Pancreas (tissue), 10 donors: ENCODE data around the gene HIPK4. TPM values are rescaled to one million over a fixed set of nuclear protein-coding genes. Genes with fewer than 3 reads are reported as not detected.

Experiments used
- ATAC-seq, 4 donors: fragments of 200-7000 bp; cut with Tn5 transposase; one replicate each; pipeline versions ENCODE4 v1.8.0 to v1.9.1; 2020; ENCODE audit warnings: mild to moderate bottlenecking in 4 of 4, moderate library complexity in 4 of 4
- DNase-seq, 6 donors: peaks; one replicate each; pipeline ENCODE4 v3.0.0-alpha.2; 2020
- FAIRE-seq: peaks from 2 replicates; lab custom pipeline; 2012; peaks lifted over from hg19 to GRCh38; lab: Jason Lieb, UNC
- H3K27ac ChIP-seq, 4 donors: fragments of 200-600 bp; sonication (generic); 1 replicate in 3 of 4; 2 replicates in 1 of 4; pipeline versions ENCODE4 v1.5.0 to v1.8.0; 2020
- H3K27me3 ChIP-seq, 4 donors: fragments of 200-600 bp; one replicate each; pipeline ENCODE4 v1.8.0; 2021
- H3K36me3 ChIP-seq, 3 donors: fragments of 200-600 bp; sonication (generic) in 1 of 3; one replicate each; pipeline versions ENCODE4 v1.5.0 to v1.8.0; 2020 to 2021
- H3K4me1 ChIP-seq, 3 donors: fragments of 200-600 bp; one replicate each; pipeline ENCODE4 v1.8.0; 2021
- H3K4me3 ChIP-seq, 4 donors: fragments of 200-600 bp; sonication (generic) in 2 of 4; one replicate each; pipeline versions ENCODE4 v1.5.0 to v1.8.0; 2020 to 2021
- H3K9me3 ChIP-seq, 4 donors: fragments of 200-600 bp; one replicate each; pipeline ENCODE4 v1.8.0; 2021
- CTCF ChIP-seq, 4 donors: fragments of 200-600 bp; sonication (generic) in 3 of 4; IDR thresholded peaks; one replicate each; pipeline versions ENCODE4 v1.5.0 to v1.8.0; 2021; ENCODE audit warnings: antibody characterized with exemption in 4 of 4
- WGBS, 2 donors: extraction: QIAGEN DNeasy Blood & Tissue Kit; methylation state at CpG; one replicate each; pipeline ENCODE4 v1.1.7; 2013; 5-methylcytosine and 5-hydroxymethylcytosine counted together
- intact Hi-C, 3 donors: fragments of 100-400 bp; cut with DNase I; formaldehyde crosslinking; loops; one replicate each; pipeline versions ENCODE4 v1.11.1 to v1.14.2; 2022
- polyA plus RNA-seq, 2 donors: library from polyadenylated mRNA; stranded (reverse); fragments of 200-250 nt; gene quantifications; one replicate each; pipeline ENCODE4 v1.2.3, GENCODE V29; 2013
- total RNA-seq, 6 donors: library from RNA; stranded (reverse); fragmentation: NEBNext Ultra II Directional in 4 of 6; extraction: Animal tissue kit (Norgen Biotek cat#: 25700) in 4 of 6; gene quantifications; one replicate each; pipeline versions ENCODE4 v1.2.1 to v1.2.4, GENCODE V29; 2021 to 2023
- donor health status: healthy with polysubstance abuse.
- donor health status: DM: no; HTN: no; CAD: no; lungs with moderate emphysema.
- donor health status: DM: no; HTN: no; CAD: no.
- donor health status: control.
- donor health status: control.
- donor health status: Bipolar disorder and iron deficiency.
- donor health status: DM: yes; HTN: yes; CAD: no.
- donor health status: DM: no; HTN: no; CAD: no.
- donor health status: DM: no; HTN: no; CAD: no.
- donor health status: DM: yes; HTN: yes; CAD: no.

HIPK4 gene
- total and polyA plus RNA-seq, 8 donors, result 0.05 to 0.14 (median 0.08) TPM; not detected in 3

DNA sequence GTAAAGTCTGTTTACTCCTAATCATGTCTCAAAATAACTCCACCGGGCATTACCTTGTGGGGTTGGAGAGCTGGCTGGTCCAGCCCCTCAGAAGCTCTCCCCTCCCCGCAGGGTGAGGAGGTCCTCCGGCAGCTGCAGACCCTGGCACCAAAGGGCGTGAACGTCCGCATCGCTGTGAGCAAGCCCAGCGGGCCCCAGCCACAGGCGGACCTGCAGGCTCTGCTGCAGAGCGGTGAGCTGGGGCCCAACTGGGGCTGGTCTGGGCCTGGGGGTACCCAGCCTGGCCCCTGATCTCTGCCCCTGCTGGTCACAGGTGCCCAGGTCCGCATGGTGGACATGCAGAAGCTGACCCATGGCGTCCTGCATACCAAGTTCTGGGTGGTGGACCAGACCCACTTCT lies 20.2 kb downstream of the HIPK4 start:
- TF ChIP-seq CTCF (IDR thresholded peaks at IDR 0.05), result no peak
- Histone ChIP-seq H3K36me3 (peaks cover 0 to 25% (median 7%) of the 10 kb centered on the region in 3 donors), H3K27ac (no peak overlapping the region), H3K27me3 (no peaks in the 10 kb centered on the region), H3K9me3 (no peaks in the 10 kb centered on the region), H3K4me1 (no peaks in the 10 kb centered on the region), H3K4me3 (no peak overlapping the region)
- intact Hi-C loops, result no loop called here
- 89 to 92% methylated on average over 12 of the region's 12 CpGs for WGBS, 2 donors
- DNase-seq (no peak), FAIRE-seq (no peak), ATAC-seq (no peak)

- intact Hi-C loops, result no loop called here
- Histone ChIP-seq H3K36me3 (peaks cover 0 to 15% (median 0%) of the 10 kb centered on the region in 3 donors), H3K4me1 (no peaks in the 10 kb centered on the region), H3K4me3 (no peak overlapping the region), H3K9me3 (no peaks in the 10 kb centered on the region), H3K27ac (no peak overlapping the region), H3K27me3 (no peaks in the 10 kb centered on the region)
- no peak for DNase-seq
- TF ChIP-seq CTCF (IDR thresholded peaks at IDR 0.05), result no peak
- FAIRE-seq, result no peak
- no peak for ATAC-seq
- 87 to 92% methylated on average over 16 of the region's 16 CpGs for WGBS, 2 donors
Measured at GRCh38 chr19:40367577-40368434, 22.2 kb downstream of the HIPK4 start.

GRCh38 chr19:40366697-40367561 lies 23.1 kb downstream of the HIPK4 start:
- no peak for DNase-seq
- Histone ChIP-seq H3K4me1 (no peaks in the 10 kb centered on the region), H3K9me3 (no peaks in the 10 kb centered on the region), H3K27ac (no peak overlapping the region), H3K27me3 (no peaks in the 10 kb centered on the region), H3K4me3 (no peak overlapping the region), H3K36me3 (peaks cover 0 to 15% (median 0%) of the 10 kb centered on the region in 3 donors)
- ATAC-seq, result peak in 2 of 4 donors; percentile 6 to 32
- TF ChIP-seq CTCF (IDR thresholded peaks at IDR 0.05), result no peak
- WGBS, 2 donors, result 88 to 91% methylated on average over 27 of the region's 27 CpGs
- intact Hi-C loops, result no loop called here
- FAIRE-seq, result no peak

DNA sequence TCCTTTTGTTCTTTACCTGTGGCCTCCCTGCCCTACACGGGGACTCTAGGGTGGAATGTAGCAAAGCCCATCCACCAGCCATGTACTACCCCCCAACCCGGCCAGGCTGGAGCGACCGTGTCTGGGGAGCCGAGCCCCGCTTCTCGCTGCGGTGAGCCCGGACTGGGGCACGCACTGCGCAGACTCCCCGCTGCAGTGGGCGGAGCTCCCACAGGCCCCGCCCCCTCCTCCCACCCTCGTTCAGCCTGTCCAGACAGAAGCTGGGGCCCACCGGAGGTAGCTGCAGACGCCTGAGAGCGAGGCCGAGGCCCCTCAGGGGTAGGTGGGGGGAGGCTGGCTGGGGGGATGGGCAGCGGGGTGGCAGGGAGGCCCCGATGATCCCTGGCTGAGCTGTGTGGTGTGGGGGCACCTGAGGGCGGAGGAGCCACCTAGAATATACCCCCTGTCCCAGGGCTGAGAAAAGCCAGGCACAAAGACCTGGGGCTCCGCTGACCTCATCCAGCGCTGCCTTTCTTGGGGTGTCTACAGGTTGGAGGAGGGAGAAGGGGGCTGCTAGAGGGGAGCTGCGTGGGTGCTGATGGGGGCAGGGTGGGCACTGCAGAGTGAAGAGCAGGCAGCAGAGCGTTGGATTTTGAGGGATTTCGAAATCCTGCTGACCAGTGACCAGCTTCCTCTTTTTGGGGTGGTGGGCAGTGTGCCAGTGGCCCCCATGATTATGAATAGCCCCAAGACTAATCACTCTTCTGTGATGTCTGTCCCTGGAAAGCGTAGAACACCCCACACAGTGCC lies 24.2 kb downstream of the HIPK4 start:
- Histone ChIP-seq H3K9me3 (no peaks in the 10 kb centered on the region), H3K27ac (no peak overlapping the region), H3K4me1 (no peaks in the 10 kb centered on the region), H3K27me3 (no peaks in the 10 kb centered on the region), H3K36me3 (peaks cover 0 to 15% (median 0%) of the 10 kb centered on the region in 3 donors), H3K4me3 (peak overlapping the region in 1 of 4 donors; percentile 22)
- DNase-seq, result peak in 4 of 6 donors; percentile 16 to 75 (median 46)
- intact Hi-C loops, result no loop called here
- peak in 3 of 4 donors; percentile 71 to 88 (median 85) for ATAC-seq
- no peak for FAIRE-seq
- 53 to 60% methylated on average over 28 of the region's 28 CpGs for WGBS, 2 donors
- no peak for TF ChIP-seq CTCF (IDR thresholded peaks at IDR 0.05)
